AG09309 (cell line): ENCODE data around the gene PRKD1.
"Not testable (repeated sequence)": the region's sequence is repeated elsewhere in the genome, so short reads cannot be mapped to it uniquely, and the experiment has no call there.

Source experiments
- DNase-seq: peaks from one replicate; pipeline ENCODE4 v3.0.0-alpha.2; 2010; ENCODE audit warnings: low read depth
- H3K4me3 ChIP-seq: 2 replicates; pipeline ENCODE4 v1.5.1; 2011; ENCODE audit warnings: mild to moderate bottlenecking, low read depth, low read length, moderate library complexity; ENCODE audit not compliant: control insufficient read depth
- CTCF ChIP-seq: IDR thresholded peaks from 2 replicates; pipeline ENCODE4 v1.5.1; 2011; ENCODE audit warnings: mild to moderate bottlenecking, low read depth, low read length, inconsistent platforms; ENCODE audit not compliant: insufficient read depth, control insufficient read depth; ENCODE audit errors: missing control alignments

PRKD1 gene

GRCh38 chr14:29783556-29783955 lies 144.1 kb downstream of the PRKD1 start:
- TF ChIP-seq CTCF = no peak
- no peak for DNase-seq
- no peak overlapping the region for H3K4me3 ChIP-seq

- TF ChIP-seq CTCF = no peak
- DNase-seq = no peak
- no peak overlapping the region for H3K4me3 ChIP-seq
Measured at GRCh38 chr14:29782041-29782440, 145.6 kb downstream of the PRKD1 start.

GRCh38 chr14:29777142-29777541 lies 150.5 kb downstream of the PRKD1 start:
- H3K4me3 ChIP-seq, DNase-seq: not testable (repeated sequence)

- no peak overlapping the region for H3K4me3 ChIP-seq
- DNase-seq = no peak
- TF ChIP-seq CTCF = no peak
Measured at GRCh38 chr14:29773990-29774389, 153.7 kb downstream of the PRKD1 start.

GRCh38 chr14:29763342-29763858 lies 164.2 kb downstream of the PRKD1 start:
- no peak for TF ChIP-seq CTCF
- no peak for DNase-seq
- no peak overlapping the region for H3K4me3 ChIP-seq

GRCh38 chr14:29759521-29760340 lies 167.9 kb downstream of the PRKD1 start:
- TF ChIP-seq CTCF = no peak
- no peak overlapping the region for H3K4me3 ChIP-seq

GRCh38 chr14:29757711-29758233 lies 169.9 kb downstream of the PRKD1 start:
- no peak for TF ChIP-seq CTCF
- H3K4me3 ChIP-seq = no peak overlapping the region
- DNase-seq = no peak

More at GRCh38 chr14:29759521-29760340, 167.9 kb downstream of the PRKD1 start:
- no peak for DNase-seq
